ENCODE results near the gene XYLT1. TPM values are rescaled to one million over a fixed set of nuclear protein-coding genes. Genes with fewer than 3 reads are reported as not detected.

Gene XYLT1
- total and polyA plus RNA-seq, 10 of the 15 experiments (the other 5 are each of a cell fraction or from before 2014, with no cell fraction given) = 0.88 to 14.8 (median 5.8) TPM

GRCh38 chr16:17439580-17439979 lies 31.2 kb downstream of the XYLT1 start (continued):
- TF ChIP-seq, protein P1, sequence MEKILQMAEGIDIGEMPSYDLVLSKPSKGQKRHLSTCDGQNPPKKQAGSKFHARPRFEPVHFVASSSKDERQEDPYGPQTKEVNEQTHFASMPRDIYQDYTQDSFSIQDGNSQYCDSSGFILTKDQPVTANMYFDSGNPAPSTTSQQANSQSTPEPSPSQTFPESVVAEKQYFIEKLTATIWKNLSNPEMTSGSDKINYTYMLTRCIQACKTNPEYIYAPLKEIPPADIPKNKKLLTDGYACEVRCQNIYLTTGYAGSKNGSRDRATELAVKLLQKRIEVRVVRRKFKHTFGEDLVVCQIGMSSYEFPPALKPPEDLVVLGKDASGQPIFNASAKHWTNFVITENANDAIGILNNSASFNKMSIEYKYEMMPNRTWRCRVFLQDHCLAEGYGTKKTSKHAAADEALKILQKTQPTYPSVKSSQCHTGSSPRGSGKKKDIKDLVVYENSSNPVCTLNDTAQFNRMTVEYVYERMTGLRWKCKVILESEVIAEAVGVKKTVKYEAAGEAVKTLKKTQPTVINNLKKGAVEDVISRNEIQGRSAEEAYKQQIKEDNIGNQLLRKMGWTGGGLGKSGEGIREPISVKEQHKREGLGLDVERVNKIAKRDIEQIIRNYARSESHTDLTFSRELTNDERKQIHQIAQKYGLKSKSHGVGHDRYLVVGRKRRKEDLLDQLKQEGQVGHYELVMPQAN (conservative IDR thresholded peaks at IDR 0.05) = no peak
- TF ChIP-seq HDGF (IDR thresholded peaks at IDR 0.05) (no peak), SKIL (IDR thresholded peaks at IDR 0.05; ENCODE audit: low read depth, poor library complexity, severe bottlenecking) (peak; percentile 26), SPI1 (IDR thresholded peaks at IDR 0.05; ENCODE audit: borderline replicate concordance, insufficient read depth, low read depth, low read length) (peak; percentile 61), IKZF1 (conservative IDR thresholded peaks at IDR 0.05) (peak; percentile 40; the same call in 1 of the 2 replicates), YBX1 (IDR thresholded peaks at IDR 0.05) (no peak)
- TF ChIP-seq, protein P2, sequence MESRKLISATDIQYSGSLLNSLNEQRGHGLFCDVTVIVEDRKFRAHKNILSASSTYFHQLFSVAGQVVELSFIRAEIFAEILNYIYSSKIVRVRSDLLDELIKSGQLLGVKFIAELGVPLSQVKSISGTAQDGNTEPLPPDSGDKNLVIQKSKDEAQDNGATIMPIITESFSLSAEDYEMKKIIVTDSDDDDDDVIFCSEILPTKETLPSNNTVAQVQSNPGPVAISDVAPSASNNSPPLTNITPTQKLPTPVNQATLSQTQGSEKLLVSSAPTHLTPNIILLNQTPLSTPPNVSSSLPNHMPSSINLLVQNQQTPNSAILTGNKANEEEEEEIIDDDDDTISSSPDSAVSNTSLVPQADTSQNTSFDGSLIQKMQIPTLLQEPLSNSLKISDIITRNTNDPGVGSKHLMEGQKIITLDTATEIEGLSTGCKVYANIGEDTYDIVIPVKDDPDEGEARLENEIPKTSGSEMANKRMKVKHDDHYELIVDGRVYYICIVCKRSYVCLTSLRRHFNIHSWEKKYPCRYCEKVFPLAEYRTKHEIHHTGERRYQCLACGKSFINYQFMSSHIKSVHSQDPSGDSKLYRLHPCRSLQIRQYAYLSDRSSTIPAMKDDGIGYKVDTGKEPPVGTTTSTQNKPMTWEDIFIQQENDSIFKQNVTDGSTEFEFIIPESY (IDR thresholded peaks at IDR 0.05) = no peak
- TF ChIP-seq, protein P3, sequence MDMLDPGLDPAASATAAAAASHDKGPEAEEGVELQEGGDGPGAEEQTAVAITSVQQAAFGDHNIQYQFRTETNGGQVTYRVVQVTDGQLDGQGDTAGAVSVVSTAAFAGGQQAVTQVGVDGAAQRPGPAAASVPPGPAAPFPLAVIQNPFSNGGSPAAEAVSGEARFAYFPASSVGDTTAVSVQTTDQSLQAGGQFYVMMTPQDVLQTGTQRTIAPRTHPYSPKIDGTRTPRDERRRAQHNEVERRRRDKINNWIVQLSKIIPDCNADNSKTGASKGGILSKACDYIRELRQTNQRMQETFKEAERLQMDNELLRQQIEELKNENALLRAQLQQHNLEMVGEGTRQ (IDR thresholded peaks at IDR 0.05; ENCODE audit: borderline replicate concordance, low read depth, low read length) = no peak

Data from GM12878 (cell line).